GM13976 (cell line): Measurements from ENCODE around the gene PSMA1.

Experiments used
- DNase-seq: peaks from one replicate; pipeline ENCODE4 v3.0.0; 2012; ENCODE audit warnings: low spot score
- CTCF ChIP-seq: IDR thresholded peaks from 2 replicates; pipeline ENCODE4 v1.5.1; 2012; ENCODE audit warnings: borderline replicate concordance, mild to moderate bottlenecking; ENCODE audit not compliant: insufficient read depth; ENCODE audit errors: extremely low read depth, missing control alignments, control extremely low read depth
- in situ Hi-C: fragments of 300-500 bp; cut with MboI; formaldehyde crosslinking; loops from one replicate; pipeline ENCODE4 v1.12.0; 2022; ENCODE audit warnings: low sequenced_read_pairs, mixed read lengths, inconsistent platforms; ENCODE audit not compliant: unreplicated experiment

PSMA1 gene

DNA sequence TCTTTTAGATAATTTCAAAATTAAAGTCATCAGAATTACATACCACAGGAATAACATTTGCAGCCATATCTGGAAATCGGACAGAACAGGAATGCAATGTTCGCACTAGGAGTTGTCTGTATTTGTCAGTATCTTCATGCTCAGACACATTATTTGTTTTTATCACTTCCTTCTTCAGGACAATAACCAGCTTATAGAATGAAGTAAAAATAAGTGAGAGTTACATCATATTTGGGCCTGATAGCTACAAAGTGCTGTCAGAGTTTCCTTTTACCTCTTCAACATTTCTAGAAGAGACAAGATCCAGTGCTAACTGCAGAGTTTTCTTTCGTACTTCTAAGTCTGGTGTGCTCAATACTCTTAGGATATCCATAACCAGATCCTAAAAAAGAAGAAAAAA lies 39.5 kb downstream of the PSMA1 start:
- in situ Hi-C loops: no loop called here
- TF ChIP-seq CTCF: no peak
- DNase-seq: no peak

DNA sequence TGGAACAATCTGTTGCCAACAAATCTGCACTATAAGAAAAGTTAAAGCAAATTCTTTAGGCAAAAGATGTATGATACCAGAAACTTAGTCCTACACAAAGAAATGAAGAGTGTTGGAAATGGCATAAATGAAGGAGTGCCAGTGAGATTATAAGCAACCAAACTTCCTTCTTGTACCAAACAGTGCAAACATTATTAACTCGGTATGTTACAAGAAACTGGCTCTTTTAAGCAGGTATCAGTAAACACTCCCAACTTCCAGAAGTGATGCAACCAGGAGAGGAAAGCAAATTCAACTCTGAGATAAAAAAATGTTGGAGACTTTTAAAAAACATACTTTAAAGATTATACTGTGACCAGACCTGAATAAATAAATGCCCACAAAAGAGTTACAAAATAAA lies 49.1 kb downstream of the PSMA1 start:
- in situ Hi-C loops: no loop called here
- TF ChIP-seq CTCF: no peak
- DNase-seq: no peak

DNA sequence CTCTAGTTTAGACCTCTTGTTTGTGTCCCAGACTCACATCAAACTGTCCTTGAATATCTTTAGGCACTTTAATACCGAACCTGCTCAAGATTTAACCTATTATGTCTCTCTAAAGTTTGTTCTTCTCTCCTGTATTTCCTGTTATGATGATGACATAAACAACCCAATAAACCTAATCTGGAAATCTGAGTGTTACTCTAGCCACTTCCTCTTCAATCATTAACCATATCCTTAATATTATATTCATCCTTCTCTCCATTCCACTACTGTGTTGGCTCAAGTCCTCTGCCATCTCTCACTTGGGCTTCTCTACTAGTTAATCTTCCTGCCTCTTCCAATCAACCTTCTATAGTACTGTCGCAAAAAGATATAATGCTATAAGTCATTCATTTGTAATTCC lies 56.6 kb downstream of the PSMA1 start:
- in situ Hi-C loops: no loop called here
- TF ChIP-seq CTCF: no peak

DNA sequence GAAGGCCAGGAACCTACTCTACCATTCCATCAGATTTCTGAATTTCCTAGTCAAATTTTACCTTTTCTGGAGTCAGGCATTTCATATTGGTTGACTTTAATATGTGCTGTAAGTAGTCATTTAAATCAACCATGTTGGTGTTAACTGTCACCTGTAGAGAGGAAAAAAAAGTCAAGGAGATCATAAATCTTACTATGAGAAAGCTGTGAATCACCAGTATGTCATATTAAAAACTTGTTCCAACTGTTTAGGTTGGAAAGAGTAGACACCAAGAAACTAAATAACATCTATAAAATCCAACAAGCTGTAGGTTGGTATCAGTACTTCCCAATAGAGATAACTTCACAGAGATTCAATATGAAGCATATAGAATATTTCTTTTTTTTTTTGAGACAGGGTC lies 60.0 kb downstream of the PSMA1 start:
- no peak for DNase-seq
- in situ Hi-C loops: no loop called here
- no peak for TF ChIP-seq CTCF

More for the DNA sequence above, 56.6 kb downstream of the PSMA1 start:
- no peak for DNase-seq

DNA sequence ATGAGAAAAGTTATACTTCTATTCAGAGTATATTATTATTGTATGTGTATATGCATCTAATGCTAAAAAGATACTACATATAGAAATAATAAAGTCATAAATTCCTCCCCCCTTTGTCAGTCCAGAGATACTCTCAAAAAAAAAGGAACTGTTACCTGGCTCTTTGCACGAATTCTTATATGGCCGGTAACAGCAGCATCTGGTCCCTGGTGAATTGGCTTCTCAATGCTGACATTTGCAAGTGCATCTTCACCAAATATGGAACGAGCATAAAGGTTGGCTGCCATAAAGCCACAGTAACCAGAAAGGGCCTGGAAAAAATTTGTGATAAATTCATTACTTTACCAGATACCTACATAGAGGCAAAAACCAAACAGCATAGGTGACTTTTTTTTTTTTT lies 61.8 kb downstream of the PSMA1 start:
- in situ Hi-C loops: no loop called here

DNA sequence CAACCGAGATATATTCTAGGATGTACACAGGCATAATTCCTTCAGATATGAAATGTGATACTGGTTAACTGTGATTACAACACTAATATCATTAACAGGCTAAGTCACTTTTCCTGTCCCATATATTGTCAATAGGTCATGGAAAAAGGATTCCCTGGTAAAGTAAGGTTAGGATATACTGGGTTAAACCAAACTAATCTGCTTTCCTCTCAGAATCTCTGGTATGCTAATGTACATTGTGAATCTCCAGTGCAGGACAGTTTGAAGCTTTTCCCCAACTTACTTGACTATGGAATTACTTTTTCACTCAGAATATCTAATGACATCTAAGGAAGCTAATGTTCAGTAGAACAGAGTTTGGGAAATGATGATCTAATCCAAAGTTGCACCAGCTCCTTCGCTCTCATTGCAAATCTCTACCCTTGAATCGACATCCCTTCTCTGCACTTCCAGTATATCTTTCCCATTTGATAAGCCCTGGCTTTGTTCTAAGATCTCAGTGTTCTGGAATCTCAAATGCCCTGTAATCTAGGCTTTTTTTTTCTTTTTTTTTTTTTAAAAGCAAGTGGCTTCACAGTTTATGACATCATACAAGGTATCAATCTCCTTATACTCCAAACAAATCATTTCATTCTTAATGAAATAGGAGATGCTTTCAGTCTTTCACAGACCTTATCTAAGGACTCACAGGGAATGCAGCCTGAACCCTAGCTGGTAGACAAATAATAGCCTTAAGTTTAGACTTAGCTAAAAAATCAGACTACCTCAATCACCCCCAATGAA lies 64.3 kb downstream of the PSMA1 start:
- DNase-seq: no peak
- TF ChIP-seq CTCF: no peak
- in situ Hi-C loops: no loop called here

More for the DNA sequence above, 61.8 kb downstream of the PSMA1 start:
- no peak for DNase-seq
- TF ChIP-seq CTCF: no peak
